H1 (cell line): ENCODE measurements around the gene SELPLG. TPM values are rescaled to one million over a fixed set of nuclear protein-coding genes. Genes with fewer than 3 reads are reported as not detected.

Experiments
- EP300 ChIP-seq, 2 experiments: IDR thresholded peaks; 1 replicate in 1 of 2; 2 replicates in 1 of 2; pipeline ENCODE4 v1.6.1; 2011 to 2012; ENCODE audit warnings: low read depth in 2 of 2, low read length in 2 of 2, mild to moderate bottlenecking in 2 of 2, borderline replicate concordance in 1 of 2, inconsistent platforms in 1 of 2, moderate library complexity in 1 of 2
- NANOG ChIP-seq: IDR thresholded peaks from 2 replicates; pipeline ENCODE4 v1.6.1; 2011; ENCODE audit warnings: low read length, low read depth, mild to moderate bottlenecking, inconsistent platforms; ENCODE audit not compliant: insufficient read depth, poor library complexity, severe bottlenecking
- RFX5 ChIP-seq: IDR thresholded peaks from 2 replicates; pipeline ENCODE4 v1.6.1; 2011; ENCODE audit warnings: low read depth, low read length, improper control_type of control experiment, borderline replicate concordance
- YY1 ChIP-seq: IDR thresholded peaks from 2 replicates; pipeline ENCODE4 v1.6.1; 2011; ENCODE audit warnings: low read depth, mild to moderate bottlenecking, low read length
- polyA plus RNA-seq, 7 experiments: library from polyadenylated mRNA; depleted of rRNA in 3 of 7; stranded (reverse) in 5 of 7; unstranded in 2 of 7; fragments of >200 nt in 5 of 7; fragments of 200-250 nt in 2 of 7; gene quantifications; 1 replicate in 5 of 7; 2 replicates in 1 of 7; 4 replicates in 1 of 7; pipeline versions ENCODE4 v1.2.1 to v1.2.3, GENCODE V29; 2011 to 2013; ENCODE audit warnings: missing spikeins in 2 of 7, mixed read lengths in 2 of 7
- total RNA-seq: library from RNA; stranded (reverse); fragmentation: NEBNext Ultra II Directional; extraction: Animal tissue kit (Norgen Biotek cat#: 25700); gene quantifications from 2 replicates; pipeline ENCODE4 v1.2.1, GENCODE V29; 2021
- TF ChIP-seq, protein P1 (sequence below): IDR thresholded peaks from 2 replicates; pipeline ENCODE4 v1.6.1; 2012; ENCODE audit warnings: low read length, inconsistent platforms
- TF ChIP-seq, protein P2 (sequence below): fragments of 300-600 bp; sonication (generic); IDR thresholded peaks from 2 replicates; pipeline ENCODE4 v1.7.1; 2012; ENCODE audit warnings: low read length, moderate library complexity, mild to moderate bottlenecking, inconsistent platforms; ENCODE audit not compliant: insufficient replicate concordance

SELPLG gene
- total and polyA plus RNA-seq, 2 of the 8 experiments (the other 6 are each of a cell fraction or from before 2014, with no cell fraction given), result 0.18 TPM; not detected in 1

DNA sequence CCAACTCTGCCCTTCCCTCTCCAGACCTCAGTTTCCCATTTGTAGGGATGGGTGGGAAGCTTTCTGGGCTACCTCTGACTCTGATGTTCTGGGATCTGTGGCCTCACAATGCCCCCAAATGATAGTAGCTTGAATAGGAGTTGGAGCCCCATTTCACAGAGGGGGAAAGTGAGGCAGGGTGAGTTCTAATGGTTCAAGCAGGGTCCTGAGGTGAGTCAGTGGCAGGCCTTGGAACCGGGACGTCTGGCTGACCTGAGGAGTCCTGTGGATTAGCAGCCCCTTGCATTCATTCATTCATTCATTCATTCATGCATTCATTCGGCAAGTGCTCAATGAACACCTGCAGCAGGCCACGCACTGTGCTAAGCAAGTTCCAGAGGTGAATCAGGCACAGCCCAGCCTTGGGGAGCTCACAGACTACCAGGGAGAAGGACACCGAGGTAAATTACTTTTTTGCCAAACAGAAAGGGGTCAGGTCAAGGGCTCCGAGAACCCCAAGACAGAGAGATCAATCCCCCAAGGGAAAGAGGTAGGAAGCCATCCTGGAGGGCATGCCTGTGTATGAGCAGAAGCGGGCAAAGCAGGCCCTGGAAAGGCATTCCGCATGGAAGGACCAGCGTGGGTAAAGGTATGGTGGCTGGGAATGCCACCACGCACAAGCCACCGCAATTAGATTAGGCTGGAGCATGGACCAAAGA is 35.0 kb downstream of the SELPLG start (continued):
- TF ChIP-seq NANOG, result no peak
- no peak for TF ChIP-seq RFX5
- no peak for TF ChIP-seq EP300 (IDR thresholded peaks at IDR 0.05; ENCODE audit: borderline replicate concordance in 1 of 2, low read depth in 2 of 2, low read length in 2 of 2)
- TF ChIP-seq, protein P1, sequence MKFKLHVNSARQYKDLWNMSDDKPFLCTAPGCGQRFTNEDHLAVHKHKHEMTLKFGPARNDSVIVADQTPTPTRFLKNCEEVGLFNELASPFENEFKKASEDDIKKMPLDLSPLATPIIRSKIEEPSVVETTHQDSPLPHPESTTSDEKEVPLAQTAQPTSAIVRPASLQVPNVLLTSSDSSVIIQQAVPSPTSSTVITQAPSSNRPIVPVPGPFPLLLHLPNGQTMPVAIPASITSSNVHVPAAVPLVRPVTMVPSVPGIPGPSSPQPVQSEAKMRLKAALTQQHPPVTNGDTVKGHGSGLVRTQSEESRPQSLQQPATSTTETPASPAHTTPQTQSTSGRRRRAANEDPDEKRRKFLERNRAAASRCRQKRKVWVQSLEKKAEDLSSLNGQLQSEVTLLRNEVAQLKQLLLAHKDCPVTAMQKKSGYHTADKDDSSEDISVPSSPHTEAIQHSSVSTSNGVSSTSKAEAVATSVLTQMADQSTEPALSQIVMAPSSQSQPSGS, result no peak
- TF ChIP-seq, protein P2, sequence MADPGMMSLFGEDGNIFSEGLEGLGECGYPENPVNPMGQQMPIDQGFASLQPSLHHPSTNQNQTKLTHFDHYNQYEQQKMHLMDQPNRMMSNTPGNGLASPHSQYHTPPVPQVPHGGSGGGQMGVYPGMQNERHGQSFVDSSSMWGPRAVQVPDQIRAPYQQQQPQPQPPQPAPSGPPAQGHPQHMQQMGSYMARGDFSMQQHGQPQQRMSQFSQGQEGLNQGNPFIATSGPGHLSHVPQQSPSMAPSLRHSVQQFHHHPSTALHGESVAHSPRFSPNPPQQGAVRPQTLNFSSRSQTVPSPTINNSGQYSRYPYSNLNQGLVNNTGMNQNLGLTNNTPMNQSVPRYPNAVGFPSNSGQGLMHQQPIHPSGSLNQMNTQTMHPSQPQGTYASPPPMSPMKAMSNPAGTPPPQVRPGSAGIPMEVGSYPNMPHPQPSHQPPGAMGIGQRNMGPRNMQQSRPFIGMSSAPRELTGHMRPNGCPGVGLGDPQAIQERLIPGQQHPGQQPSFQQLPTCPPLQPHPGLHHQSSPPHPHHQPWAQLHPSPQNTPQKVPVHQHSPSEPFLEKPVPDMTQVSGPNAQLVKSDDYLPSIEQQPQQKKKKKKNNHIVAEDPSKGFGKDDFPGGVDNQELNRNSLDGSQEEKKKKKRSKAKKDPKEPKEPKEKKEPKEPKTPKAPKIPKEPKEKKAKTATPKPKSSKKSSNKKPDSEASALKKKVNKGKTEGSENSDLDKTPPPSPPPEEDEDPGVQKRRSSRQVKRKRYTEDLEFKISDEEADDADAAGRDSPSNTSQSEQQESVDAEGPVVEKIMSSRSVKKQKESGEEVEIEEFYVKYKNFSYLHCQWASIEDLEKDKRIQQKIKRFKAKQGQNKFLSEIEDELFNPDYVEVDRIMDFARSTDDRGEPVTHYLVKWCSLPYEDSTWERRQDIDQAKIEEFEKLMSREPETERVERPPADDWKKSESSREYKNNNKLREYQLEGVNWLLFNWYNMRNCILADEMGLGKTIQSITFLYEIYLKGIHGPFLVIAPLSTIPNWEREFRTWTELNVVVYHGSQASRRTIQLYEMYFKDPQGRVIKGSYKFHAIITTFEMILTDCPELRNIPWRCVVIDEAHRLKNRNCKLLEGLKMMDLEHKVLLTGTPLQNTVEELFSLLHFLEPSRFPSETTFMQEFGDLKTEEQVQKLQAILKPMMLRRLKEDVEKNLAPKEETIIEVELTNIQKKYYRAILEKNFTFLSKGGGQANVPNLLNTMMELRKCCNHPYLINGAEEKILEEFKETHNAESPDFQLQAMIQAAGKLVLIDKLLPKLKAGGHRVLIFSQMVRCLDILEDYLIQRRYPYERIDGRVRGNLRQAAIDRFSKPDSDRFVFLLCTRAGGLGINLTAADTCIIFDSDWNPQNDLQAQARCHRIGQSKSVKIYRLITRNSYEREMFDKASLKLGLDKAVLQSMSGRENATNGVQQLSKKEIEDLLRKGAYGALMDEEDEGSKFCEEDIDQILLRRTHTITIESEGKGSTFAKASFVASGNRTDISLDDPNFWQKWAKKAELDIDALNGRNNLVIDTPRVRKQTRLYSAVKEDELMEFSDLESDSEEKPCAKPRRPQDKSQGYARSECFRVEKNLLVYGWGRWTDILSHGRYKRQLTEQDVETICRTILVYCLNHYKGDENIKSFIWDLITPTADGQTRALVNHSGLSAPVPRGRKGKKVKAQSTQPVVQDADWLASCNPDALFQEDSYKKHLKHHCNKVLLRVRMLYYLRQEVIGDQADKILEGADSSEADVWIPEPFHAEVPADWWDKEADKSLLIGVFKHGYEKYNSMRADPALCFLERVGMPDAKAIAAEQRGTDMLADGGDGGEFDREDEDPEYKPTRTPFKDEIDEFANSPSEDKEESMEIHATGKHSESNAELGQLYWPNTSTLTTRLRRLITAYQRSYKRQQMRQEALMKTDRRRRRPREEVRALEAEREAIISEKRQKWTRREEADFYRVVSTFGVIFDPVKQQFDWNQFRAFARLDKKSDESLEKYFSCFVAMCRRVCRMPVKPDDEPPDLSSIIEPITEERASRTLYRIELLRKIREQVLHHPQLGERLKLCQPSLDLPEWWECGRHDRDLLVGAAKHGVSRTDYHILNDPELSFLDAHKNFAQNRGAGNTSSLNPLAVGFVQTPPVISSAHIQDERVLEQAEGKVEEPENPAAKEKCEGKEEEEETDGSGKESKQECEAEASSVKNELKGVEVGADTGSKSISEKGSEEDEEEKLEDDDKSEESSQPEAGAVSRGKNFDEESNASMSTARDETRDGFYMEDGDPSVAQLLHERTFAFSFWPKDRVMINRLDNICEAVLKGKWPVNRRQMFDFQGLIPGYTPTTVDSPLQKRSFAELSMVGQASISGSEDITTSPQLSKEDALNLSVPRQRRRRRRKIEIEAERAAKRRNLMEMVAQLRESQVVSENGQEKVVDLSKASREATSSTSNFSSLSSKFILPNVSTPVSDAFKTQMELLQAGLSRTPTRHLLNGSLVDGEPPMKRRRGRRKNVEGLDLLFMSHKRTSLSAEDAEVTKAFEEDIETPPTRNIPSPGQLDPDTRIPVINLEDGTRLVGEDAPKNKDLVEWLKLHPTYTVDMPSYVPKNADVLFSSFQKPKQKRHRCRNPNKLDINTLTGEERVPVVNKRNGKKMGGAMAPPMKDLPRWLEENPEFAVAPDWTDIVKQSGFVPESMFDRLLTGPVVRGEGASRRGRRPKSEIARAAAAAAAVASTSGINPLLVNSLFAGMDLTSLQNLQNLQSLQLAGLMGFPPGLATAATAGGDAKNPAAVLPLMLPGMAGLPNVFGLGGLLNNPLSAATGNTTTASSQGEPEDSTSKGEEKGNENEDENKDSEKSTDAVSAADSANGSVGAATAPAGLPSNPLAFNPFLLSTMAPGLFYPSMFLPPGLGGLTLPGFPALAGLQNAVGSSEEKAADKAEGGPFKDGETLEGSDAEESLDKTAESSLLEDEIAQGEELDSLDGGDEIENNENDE, result no peak
- no peak for TF ChIP-seq YY1
